Measurements from ENCODE around the gene DPYD.

The DPYD gene

DNA sequence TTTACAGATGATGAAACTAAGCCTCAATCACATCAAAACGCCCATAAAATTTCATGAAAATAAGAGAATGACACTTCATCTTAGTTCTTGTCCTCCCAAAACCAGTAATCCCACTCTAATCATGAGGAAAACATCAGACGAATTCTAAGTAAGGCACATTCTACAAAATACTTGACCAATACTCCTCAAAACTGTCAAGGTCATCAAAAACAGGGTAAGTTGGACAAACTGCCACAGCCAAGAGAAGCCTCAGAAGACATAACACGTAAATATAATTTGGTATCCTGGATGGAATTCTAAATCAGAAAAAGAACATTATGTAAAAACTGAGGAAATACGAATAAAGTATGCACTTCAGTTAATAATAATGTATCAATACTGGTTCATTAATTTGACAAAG is 128.2 kb downstream of the DPYD start:
- in situ Hi-C loops (cut with MboI; ENCODE audit: low pct_unique_long_range_greater_than_20kb, low sequenced_read_pairs, unreplicated experiment): no loop called here
- TF ChIP-seq, protein P1, sequence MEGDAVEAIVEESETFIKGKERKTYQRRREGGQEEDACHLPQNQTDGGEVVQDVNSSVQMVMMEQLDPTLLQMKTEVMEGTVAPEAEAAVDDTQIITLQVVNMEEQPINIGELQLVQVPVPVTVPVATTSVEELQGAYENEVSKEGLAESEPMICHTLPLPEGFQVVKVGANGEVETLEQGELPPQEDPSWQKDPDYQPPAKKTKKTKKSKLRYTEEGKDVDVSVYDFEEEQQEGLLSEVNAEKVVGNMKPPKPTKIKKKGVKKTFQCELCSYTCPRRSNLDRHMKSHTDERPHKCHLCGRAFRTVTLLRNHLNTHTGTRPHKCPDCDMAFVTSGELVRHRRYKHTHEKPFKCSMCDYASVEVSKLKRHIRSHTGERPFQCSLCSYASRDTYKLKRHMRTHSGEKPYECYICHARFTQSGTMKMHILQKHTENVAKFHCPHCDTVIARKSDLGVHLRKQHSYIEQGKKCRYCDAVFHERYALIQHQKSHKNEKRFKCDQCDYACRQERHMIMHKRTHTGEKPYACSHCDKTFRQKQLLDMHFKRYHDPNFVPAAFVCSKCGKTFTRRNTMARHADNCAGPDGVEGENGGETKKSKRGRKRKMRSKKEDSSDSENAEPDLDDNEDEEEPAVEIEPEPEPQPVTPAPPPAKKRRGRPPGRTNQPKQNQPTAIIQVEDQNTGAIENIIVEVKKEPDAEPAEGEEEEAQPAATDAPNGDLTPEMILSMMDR (IDR thresholded peaks at IDR 0.05; ENCODE audit: extremely low read depth, insufficient read depth, missing control alignments): no peak
- no peak for DNase-seq (ENCODE audit: low spot score)

DNA sequence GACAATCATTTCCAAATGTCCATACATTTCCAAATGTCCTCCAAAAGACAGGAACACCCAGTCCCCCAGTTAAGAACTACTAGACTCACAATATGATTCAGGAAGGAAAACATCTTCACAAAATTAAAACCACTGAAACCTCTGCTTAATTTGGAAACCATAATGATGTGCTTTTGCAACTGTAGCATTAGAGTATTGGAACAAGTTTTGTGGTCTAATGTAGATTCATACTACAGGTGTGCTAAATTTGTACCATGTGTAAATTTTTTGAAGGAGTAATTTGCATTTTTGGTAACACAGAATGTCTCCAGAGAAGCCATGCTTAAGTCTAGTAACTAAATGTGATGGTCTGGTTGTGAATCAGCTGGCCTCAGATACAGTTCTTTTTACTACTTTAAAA is 129.6 kb downstream of the DPYD start:
- in situ Hi-C loops (cut with MboI; ENCODE audit: low pct_unique_long_range_greater_than_20kb, low sequenced_read_pairs, unreplicated experiment): no loop called here
- peak; percentile 7 for DNase-seq (ENCODE audit: low spot score)
- TF ChIP-seq, protein P1 (IDR thresholded peaks at IDR 0.05; ENCODE audit: extremely low read depth, insufficient read depth, missing control alignments): no peak

DNA sequence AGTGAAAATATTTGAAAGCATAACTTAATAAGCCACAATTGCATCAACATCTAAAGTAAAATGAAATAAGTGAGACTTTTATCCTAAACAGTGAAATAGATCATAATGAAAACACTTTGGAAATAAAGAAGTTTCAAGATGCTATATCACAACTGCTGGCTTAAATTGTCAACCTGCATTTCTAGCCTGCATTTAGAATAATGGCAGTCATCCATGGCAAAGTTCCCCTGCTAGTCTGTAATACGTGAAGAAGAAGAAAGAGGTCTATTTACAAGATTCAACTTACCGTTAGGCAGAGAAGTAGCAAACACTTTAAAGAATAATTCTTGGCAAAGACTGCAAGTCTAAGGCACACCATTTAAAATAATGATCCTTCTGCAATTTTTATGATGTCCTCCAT is 133.6 kb downstream of the DPYD start:
- TF ChIP-seq, protein P1 (IDR thresholded peaks at IDR 0.05; ENCODE audit: extremely low read depth, insufficient read depth, missing control alignments): no peak
- in situ Hi-C loops (cut with MboI; ENCODE audit: low pct_unique_long_range_greater_than_20kb, low sequenced_read_pairs, unreplicated experiment): no loop called here
- no peak for DNase-seq (ENCODE audit: low spot score)

DNA sequence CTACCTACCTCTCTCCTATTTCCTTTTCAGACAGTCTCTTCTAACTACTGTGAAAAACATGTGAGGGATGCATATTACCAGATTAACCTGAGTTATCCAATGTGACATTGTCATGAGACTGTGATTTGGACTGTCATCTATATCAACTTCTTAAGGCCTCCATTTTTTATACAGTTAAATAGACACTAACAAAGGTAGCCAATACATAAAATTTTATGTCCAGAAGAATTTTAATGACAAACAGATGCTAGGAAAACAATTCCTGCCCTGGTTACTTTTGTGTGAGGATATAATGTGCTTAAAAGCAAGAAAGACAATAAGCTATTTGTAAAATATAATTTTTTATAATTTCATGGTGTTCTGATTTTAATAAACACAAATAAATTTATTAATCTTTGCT is 136.2 kb downstream of the DPYD start:
- no peak for DNase-seq (ENCODE audit: low spot score)
- in situ Hi-C loops (cut with MboI; ENCODE audit: low pct_unique_long_range_greater_than_20kb, low sequenced_read_pairs, unreplicated experiment): no loop called here
- TF ChIP-seq, protein P1 (IDR thresholded peaks at IDR 0.05; ENCODE audit: extremely low read depth, insufficient read depth, missing control alignments): no peak

- DNase-seq (ENCODE audit: low spot score): no peak
- in situ Hi-C loops (cut with MboI; ENCODE audit: low pct_unique_long_range_greater_than_20kb, low sequenced_read_pairs, unreplicated experiment): no loop called here
- TF ChIP-seq, protein P1 (IDR thresholded peaks at IDR 0.05; ENCODE audit: extremely low read depth, insufficient read depth, missing control alignments): no peak
These were observed 137.1 kb downstream of the DPYD start for GRCh38 chr1:97783751-97784150.

GRCh38 chr1:97781762-97782337 is 139.0 kb downstream of the DPYD start:
- TF ChIP-seq, protein P1 (IDR thresholded peaks at IDR 0.05; ENCODE audit: extremely low read depth, insufficient read depth, missing control alignments): no peak
- in situ Hi-C loops (cut with MboI; ENCODE audit: low pct_unique_long_range_greater_than_20kb, low sequenced_read_pairs, unreplicated experiment): no loop called here
- DNase-seq (ENCODE audit: low spot score): no peak

- in situ Hi-C loops (cut with MboI; ENCODE audit: low pct_unique_long_range_greater_than_20kb, low sequenced_read_pairs, unreplicated experiment): no loop called here
- TF ChIP-seq, protein P1 (IDR thresholded peaks at IDR 0.05; ENCODE audit: extremely low read depth, insufficient read depth, missing control alignments): no peak
- no peak for DNase-seq (ENCODE audit: low spot score)
These were observed 139.9 kb downstream of the DPYD start for GRCh38 chr1:97780884-97781283.

All from GM13977 (cell line).